Vagina (tissue), 2 donors: ENCODE results near the gene BLOC1S6.

Experiments
- CTCF ChIP-seq, 3 experiments: fragments of 450-650 bp in 2 of 3; fragments of 200-600 bp in 1 of 3; sonication (generic) in 1 of 3; IDR thresholded peaks; one replicate each; pipeline ENCODE4 v1.5.1; 2017 to 2019; ENCODE audit warnings: antibody characterized with exemption in 3 of 3, mild to moderate bottlenecking in 2 of 3, moderate library complexity in 2 of 3
- POLR2A ChIP-seq, 2 donors: fragments of 450-650 bp; IDR thresholded peaks; one replicate each; pipeline ENCODE4 v1.6.1; 2017; ENCODE audit warnings: antibody characterized with exemption in 2 of 2, mild to moderate bottlenecking in 2 of 2, moderate library complexity in 2 of 2
- POLR2AphosphoS5 ChIP-seq, 2 donors: sonication (generic); formaldehyde crosslinking; IDR thresholded peaks; one replicate each; pipeline ENCODE4 v1.9.0; 2017; ENCODE audit warnings: antibody characterized with exemption in 2 of 2, mild to moderate bottlenecking in 2 of 2, low read depth in 1 of 2; ENCODE audit not compliant: insufficient read depth in 1 of 2

- no peak for TF ChIP-seq CTCF (IDR thresholded peaks at IDR 0.05)
- no peak for TF ChIP-seq POLR2A (IDR thresholded peaks at IDR 0.05)
- no peak for TF ChIP-seq POLR2AphosphoS5 (IDR thresholded peaks at IDR 0.05; ENCODE audit: insufficient read depth in 1 of 2, low read depth in 1 of 2)
Observed at GRCh38 chr15:45594835-45595530, 7.8 kb downstream of the BLOC1S6 start.
